K562 (cell line): ENCODE results near the gene TLE3. TPM values are rescaled to one million over a fixed set of nuclear protein-coding genes. Genes with fewer than 3 reads are reported as not detected.
A peak's percentile ranks its signal among the peaks of the same experiment; 100 is the strongest.

Experiments used
- CBFA2T3 ChIP-seq: fragments of 450-650 bp; IDR thresholded peaks from 2 replicates; pipeline ENCODE4 v1.6.1; 2017
- CUX1 ChIP-seq: fragments of 200-800 bp; sonication (Bioruptor generic); IDR thresholded peaks from 2 replicates; pipeline ENCODE4 v1.6.1; 2016; ENCODE audit warnings: missing genetic modification characterization, missing compliant biosample characterization
- DPF2 ChIP-seq: fragments of 450-650 bp; IDR thresholded peaks from 2 replicates; pipeline ENCODE4 v1.6.1; 2016
- HMBOX1 ChIP-seq: sonication (generic); IDR thresholded peaks from 2 replicates; pipeline ENCODE4 v1.6.1; 2016
- MEIS2 ChIP-seq: fragments of 450-650 bp; IDR thresholded peaks from 2 replicates; pipeline ENCODE4 v1.6.1; 2014; ENCODE audit warnings: mild to moderate bottlenecking; ENCODE audit not compliant: partially characterized antibody
- PHF8 ChIP-seq: fragments of 200-600 bp; sonication (generic); IDR thresholded peaks from 2 replicates; pipeline ENCODE4 v1.6.1; 2012; ENCODE audit warnings: mixed run types, mild to moderate bottlenecking, inconsistent platforms, low read length, moderate library complexity, borderline replicate concordance
- PKNOX1 ChIP-seq: fragments of 450-650 bp; IDR thresholded peaks from 2 replicates; pipeline ENCODE4 v1.6.1; 2016
- PML ChIP-seq: IDR thresholded peaks from 2 replicates; pipeline ENCODE4 v1.6.1; 2012; ENCODE audit warnings: low read length, inconsistent platforms
- RB1 ChIP-seq: fragments of 450-650 bp; IDR thresholded peaks from 2 replicates; pipeline ENCODE4 v1.6.1; 2017; ENCODE audit warnings: low read depth, mild to moderate bottlenecking
- RNF219 ChIP-seq: fragments of 250-450 bp; sonication (Bioruptor Pico); IDR thresholded peaks from 2 replicates; pipeline ENCODE4 v1.5.0; 2022; ENCODE audit warnings: mild to moderate bottlenecking
- SMARCA4 ChIP-seq: fragments of 450-650 bp; IDR thresholded peaks from 2 replicates; pipeline ENCODE4 v1.6.1; 2016
- TAL1 ChIP-seq: fragments of 450-650 bp; IDR thresholded peaks from 2 replicates; pipeline ENCODE4 v1.6.1; 2016; ENCODE audit warnings: mild to moderate bottlenecking
- TCF3 ChIP-seq: sonication (generic); formaldehyde crosslinking; IDR thresholded peaks from 2 replicates; pipeline ENCODE4 v1.4.0; 2020; ENCODE audit warnings: mild to moderate bottlenecking, missing genetic modification reagents
- VEZF1 ChIP-seq: fragments of 200-800 bp; sonication (Bioruptor generic); IDR thresholded peaks from 2 replicates; pipeline ENCODE4 v1.6.1; 2017; ENCODE audit warnings: missing genetic modification characterization, missing compliant biosample characterization
- ZNF232 ChIP-seq: sonication (generic); formaldehyde crosslinking; IDR thresholded peaks from 2 replicates; pipeline ENCODE4 v1.8.0; 2022; ENCODE audit warnings: mild to moderate bottlenecking, missing genetic modification reagents
- polyA plus RNA-seq, 8 experiments: library from polyadenylated mRNA; depleted of rRNA in 4 of 8; stranded (reverse) in 5 of 8; unstranded in 3 of 8; fragments of >200 nt; fragmentation: Nextera tagmentation in 2 of 8; fragmentation: Illumina TruSeq in 1 of 8; extraction: Ambion mirVana in 2 of 8; extraction: Trizol in 1 of 8; gene quantifications; 2 replicates each; pipeline versions ENCODE4 v1.2.1 to v1.2.3, GENCODE V29; 2011 to 2014; ENCODE audit warnings: inconsistent platforms in 1 of 8, missing spikeins in 1 of 8
- total RNA-seq, 7 experiments: library from RNA; depleted of rRNA in 6 of 7; stranded (reverse); fragments of >200 nt in 6 of 7; fragmentation: Illumina TruSeq in 2 of 7; extraction: Trizol in 2 of 7; gene quantifications; 2 replicates each; pipeline versions ENCODE4 v1.2.1 to v1.2.3, GENCODE V29; 2011 to 2021; ENCODE audit warnings: low replicate concordance in 1 of 7

Gene TLE3
- total and polyA plus RNA-seq, 9 of the 15 experiments (the other 6 are each of a cell fraction or from before 2014, with no cell fraction given): 1.5 to 84.2 (median 14.1) TPM

- 0 out of 2 replicates have a peak, but pooled peaks have one; percentile 23 for TF ChIP-seq PML
- TF ChIP-seq MEIS2: peak; percentile 68
- peak; percentile 37; the same call in 1 of the 2 replicates for TF ChIP-seq TAL1
- TF ChIP-seq VEZF1 (CRISPR knock-in tag): peak; percentile 25; the same call in 1 of the 2 replicates
- peak; percentile 49; the same call in 1 of the 2 replicates for TF ChIP-seq CBFA2T3
- TF ChIP-seq PKNOX1: peak; percentile 23; the same call in 1 of the 2 replicates
- TF ChIP-seq HMBOX1: peak; percentile 89
- 0 out of 2 replicates have a peak, but pooled peaks have one; percentile 7 for TF ChIP-seq RB1
- TF ChIP-seq TCF3 (CRISPR knock-in tag): peak; percentile 50; the same call in 1 of the 2 replicates
- no peak for TF ChIP-seq CUX1 (CRISPR knock-in tag)
- no peak for TF ChIP-seq RNF219 (CRISPR knock-in tag)
- TF ChIP-seq DPF2: peak; percentile 51; the same call in 1 of the 2 replicates
- TF ChIP-seq ZNF232: no peak
- peak; percentile 58; the same call in 1 of the 2 replicates for TF ChIP-seq SMARCA4
- no peak for TF ChIP-seq PHF8
- TF ChIP-seq, all 486 proteins: peak for 17
Measured at GRCh38 chr15:70093481-70094319, 4.0 kb downstream of the TLE3 start (continued).
